IPS-18a (cell line): ENCODE results near the gene RIN1.

Experiments used
- H3K27ac ChIP-seq: one replicate; pipeline ENCODE4 v1.5.1; 2013; ENCODE audit warnings: low read length
- H3K27me3 ChIP-seq: one replicate; pipeline ENCODE4 v1.6.1; 2013; ENCODE audit warnings: mild to moderate bottlenecking, low read length; ENCODE audit not compliant: control insufficient read depth, insufficient read depth
- H3K36me3 ChIP-seq: one replicate; pipeline ENCODE4 v1.6.1; 2013; ENCODE audit warnings: low read depth, low read length; ENCODE audit not compliant: control insufficient read depth
- H3K4me1 ChIP-seq: one replicate; pipeline ENCODE4 v1.6.1; 2013; ENCODE audit warnings: low read depth, low read length; ENCODE audit not compliant: control insufficient read depth
- H3K4me3 ChIP-seq: one replicate; pipeline ENCODE4 v1.5.1; 2013; ENCODE audit warnings: low read length
- H3K9ac ChIP-seq: one replicate; pipeline ENCODE4 v1.6.1; 2013; ENCODE audit warnings: mild to moderate bottlenecking, low read length, moderate library complexity
- H3K9me3 ChIP-seq: one replicate; pipeline ENCODE4 v1.6.1; 2013; ENCODE audit warnings: low read depth, low read length; ENCODE audit not compliant: control insufficient read depth

The RIN1 gene

DNA sequence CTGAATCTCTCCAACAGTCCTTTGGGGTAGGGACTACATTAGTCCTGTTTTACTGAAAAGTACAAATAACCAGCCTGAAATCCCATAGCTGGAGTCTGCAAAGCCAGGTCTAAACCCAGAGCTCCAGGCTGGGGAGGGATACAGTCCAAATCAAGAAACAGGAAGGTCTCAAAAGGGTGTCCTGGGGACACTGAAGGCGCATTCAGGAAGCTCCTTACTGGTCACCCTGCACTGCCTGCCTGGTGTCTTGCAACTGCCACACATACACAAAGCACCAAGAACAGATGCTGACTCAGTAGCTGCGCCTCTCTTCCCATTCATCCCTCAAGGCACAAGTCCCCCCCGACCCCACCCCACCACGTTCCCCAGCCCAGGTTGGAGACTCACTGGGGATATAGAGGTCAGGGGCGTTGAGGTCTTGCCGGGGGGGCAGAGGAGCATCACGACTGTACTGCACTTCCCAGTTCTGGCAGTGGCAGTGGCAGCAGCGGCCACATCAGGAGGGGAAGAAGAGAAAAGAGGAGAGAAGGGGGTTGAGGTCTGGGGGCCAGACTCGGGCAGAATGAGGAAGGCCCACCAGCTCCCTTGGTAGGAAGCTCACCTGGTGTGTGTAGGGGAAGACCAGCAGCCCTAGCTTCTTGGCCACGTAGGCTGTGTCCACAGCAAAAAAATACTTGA, 48.9 kb downstream of the RIN1 start:
- Histone ChIP-seq H3K9me3 (no peaks in the 10 kb centered on the region), H3K9ac (no peak overlapping the region), H3K36me3 (no peaks in the 10 kb centered on the region), H3K4me3 (peak overlapping the region; percentile 76), H3K27ac (no peak overlapping the region), H3K27me3 (peaks cover 23% of the 10 kb centered on the region), H3K4me1 (peaks cover 10% of the 10 kb centered on the region)

DNA sequence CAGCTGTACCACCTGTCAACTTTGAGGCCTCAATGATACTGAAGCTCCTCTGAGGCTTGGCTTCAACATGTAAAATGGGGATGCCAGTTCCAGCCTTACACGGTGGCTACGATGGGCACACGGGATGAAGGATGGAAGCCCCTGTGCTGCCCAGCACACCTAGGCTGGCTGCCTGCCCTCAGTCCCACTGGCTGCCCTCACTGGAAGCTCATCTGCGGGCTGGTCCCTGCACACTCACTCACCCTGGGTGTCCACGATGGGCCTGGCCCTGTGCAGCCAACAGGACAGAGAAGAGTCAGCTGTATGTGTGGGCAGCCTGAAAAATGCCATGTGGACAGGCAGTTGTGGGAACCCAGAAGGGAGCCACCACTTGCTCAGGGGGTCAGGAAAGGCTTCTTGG, 49.5 kb downstream of the RIN1 start:
- Histone ChIP-seq H3K9ac (no peak overlapping the region), H3K36me3 (no peaks in the 10 kb centered on the region), H3K4me3 (no peak overlapping the region), H3K27me3 (peaks cover 18% of the 10 kb centered on the region), H3K27ac (no peak overlapping the region), H3K9me3 (no peaks in the 10 kb centered on the region), H3K4me1 (peaks cover 14% of the 10 kb centered on the region)

DNA sequence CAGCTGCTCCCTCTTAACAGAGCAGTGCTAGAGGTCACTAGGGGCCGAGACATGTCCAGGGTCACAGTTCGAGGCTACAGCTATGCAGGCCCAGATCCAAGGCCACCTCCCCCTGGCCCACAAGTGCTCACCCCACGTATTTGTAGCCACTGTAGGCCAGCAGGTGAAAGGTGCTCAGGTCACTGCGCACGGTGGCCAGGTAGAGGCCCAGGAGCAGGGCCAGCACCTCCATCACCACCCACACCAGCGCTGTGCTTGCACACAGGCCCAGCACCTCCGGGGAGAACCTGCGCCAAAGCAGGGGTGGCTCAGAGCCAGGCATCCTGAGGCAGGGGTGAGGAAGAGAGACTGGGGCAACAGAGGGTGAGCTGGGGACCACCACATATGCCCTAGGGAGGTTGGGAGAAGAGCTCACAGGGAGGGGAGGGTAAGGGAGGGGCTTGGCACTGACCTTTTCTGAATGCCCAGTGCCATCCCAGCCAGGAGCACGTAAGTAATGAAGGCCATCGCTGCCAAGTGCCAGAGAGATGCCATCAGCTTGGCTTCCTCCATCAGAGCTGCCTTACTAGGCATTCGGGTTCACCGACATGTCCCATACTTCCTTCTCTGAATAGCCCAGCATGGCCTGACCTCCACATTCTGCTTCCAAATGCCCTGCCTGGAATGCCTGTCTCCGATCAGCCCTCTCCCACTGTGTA, 50.8 kb downstream of the RIN1 start:
- H3K4me3 ChIP-seq: no peak overlapping the region
- H3K27ac ChIP-seq: no peak overlapping the region
- H3K27me3 ChIP-seq: peaks cover 6% of the 10 kb centered on the region
- H3K9ac ChIP-seq: no peak overlapping the region
- no peaks in the 10 kb centered on the region for H3K36me3 ChIP-seq
- no peaks in the 10 kb centered on the region for H3K9me3 ChIP-seq
- H3K4me1 ChIP-seq: peaks cover 15% of the 10 kb centered on the region

DNA sequence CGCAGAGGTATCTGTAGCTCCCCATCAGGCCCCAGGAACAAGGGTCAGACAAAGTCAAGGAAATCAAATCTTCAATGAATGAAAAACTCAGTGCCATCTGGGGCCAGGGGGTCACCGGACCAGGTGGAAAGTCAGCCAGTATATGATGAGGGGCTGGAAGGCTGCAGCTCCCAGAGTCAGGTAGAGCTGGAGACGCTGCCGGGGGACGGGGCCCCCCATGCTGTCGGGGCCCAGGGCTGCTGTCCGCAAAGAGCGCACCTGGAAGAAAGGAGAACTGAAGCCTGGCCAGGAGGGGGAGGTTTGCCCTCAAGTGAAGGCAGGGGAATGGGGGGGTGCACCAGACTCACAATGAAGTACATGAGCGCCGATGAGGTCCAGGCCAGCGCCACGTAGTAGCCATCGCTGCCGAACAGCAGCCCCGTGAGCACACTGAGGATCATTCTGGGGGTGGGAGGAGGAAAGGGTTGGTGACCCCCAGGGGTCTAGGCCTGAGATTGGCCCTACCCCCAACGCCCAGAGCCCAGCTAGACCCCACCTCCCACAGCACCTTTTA, 51.6 kb downstream of the RIN1 start:
- Histone ChIP-seq H3K27ac (no peak overlapping the region), H3K27me3 (no peaks in the 10 kb centered on the region), H3K4me1 (peaks cover 8% of the 10 kb centered on the region), H3K9me3 (no peaks in the 10 kb centered on the region), H3K9ac (no peak overlapping the region), H3K36me3 (no peaks in the 10 kb centered on the region), H3K4me3 (no peak overlapping the region)

DNA sequence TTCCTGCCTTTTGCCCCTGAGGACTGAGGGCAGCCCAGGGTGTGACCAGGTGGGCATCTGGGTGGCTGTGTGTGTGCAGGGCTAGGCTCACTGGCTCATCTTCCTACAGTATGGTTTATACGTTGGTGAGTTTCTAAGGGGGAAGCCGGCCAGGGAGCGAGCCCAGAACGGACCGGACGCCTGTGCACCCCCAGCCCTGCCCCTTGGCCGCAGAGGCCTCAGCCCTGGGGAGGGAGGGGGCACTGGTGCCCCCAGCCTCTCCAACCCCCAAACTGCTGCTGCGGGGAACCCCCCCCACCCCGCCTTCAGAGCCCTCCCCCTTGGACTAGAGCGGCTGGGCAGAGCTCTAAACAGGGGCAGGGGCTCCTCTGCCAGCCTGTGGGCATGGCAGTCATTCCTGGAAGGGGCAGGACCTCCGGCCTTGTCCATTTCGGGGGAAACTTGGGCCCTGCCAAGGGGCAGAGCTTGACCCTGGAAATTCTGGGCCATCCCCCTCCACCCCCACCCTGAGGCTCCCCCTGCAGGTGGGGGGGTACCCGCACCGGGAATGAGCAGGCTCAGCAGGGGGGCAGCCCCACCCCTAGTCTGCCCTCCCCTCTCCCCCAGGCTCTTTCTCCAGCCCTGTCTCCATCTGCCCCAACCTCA, 52.7 kb downstream of the RIN1 start:
- H3K27me3 ChIP-seq: no peaks in the 10 kb centered on the region
- no peak overlapping the region for H3K27ac ChIP-seq
- H3K4me3 ChIP-seq: no peak overlapping the region
- no peaks in the 10 kb centered on the region for H3K36me3 ChIP-seq
- H3K9me3 ChIP-seq: no peaks in the 10 kb centered on the region
- H3K4me1 ChIP-seq: peaks cover 12% of the 10 kb centered on the region
- H3K9ac ChIP-seq: no peak overlapping the region

DNA sequence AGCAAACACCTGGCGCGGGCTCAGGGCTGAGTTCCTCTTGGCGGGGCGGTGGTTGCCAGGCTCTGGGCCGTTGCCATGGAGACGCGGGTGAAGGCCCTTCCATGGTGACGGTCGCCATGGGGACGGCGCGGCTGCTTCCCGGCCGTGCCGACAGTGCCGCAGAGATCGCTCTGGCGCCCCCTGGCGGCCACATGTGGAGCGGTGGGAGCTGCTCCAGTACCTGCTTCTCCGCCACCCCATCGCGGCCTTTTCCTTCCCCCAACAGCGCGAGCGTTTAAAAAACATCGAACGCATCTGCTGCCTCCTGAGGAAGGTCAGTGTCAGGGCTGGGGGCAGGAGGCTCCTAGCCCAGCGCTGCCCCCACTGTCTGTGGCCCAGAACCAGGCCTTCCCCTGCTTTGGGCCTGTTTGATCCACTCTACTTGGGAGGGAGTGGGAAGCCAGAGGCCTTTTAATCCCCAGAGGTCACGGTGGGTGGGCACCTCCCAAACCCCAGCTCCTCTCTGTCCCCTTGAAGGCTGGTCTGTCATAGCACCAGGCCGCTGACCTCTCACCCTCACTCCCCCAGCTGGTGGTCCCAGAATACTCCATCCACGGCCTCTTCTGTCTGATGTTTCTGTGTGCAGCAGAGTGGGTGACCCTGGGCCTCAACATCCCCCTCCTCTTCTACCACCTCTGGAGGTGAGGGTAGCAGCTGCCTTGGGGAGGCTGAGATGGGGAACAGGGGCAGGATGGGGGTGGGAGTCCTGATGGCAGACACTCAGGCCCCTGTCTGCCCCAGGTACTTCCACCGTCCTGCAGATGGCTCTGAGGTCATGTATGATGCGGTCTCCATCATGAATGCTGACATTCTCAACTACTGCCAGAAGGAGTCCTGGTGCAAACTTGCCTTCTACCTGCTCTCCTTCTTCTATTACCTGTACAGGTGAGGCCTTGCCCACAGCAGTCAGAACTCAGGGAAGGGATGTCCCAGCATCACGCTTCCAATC, 53.5 kb downstream of the RIN1 start:
- Histone ChIP-seq H3K27ac (no peak overlapping the region), H3K4me1 (peaks cover 12% of the 10 kb centered on the region), H3K4me3 (no peak overlapping the region), H3K36me3 (no peaks in the 10 kb centered on the region), H3K27me3 (no peaks in the 10 kb centered on the region), H3K9ac (no peak overlapping the region), H3K9me3 (no peaks in the 10 kb centered on the region)
